HG02938 (cell line): ENCODE results near the gene CFHR5.
"Not testable (repeated sequence)": the region's sequence is repeated elsewhere in the genome, so short reads cannot be mapped to it uniquely, and the experiment has no call there.

Experiments used
- ATAC-seq: cut with Tn5 transposase; IDR thresholded peaks from one replicate; pipeline ENCODE4 v1.9.1; 2021; ENCODE audit warnings: mild to moderate bottlenecking, moderate library complexity; ENCODE audit not compliant: unreplicated experiment

The CFHR5 gene

DNA sequence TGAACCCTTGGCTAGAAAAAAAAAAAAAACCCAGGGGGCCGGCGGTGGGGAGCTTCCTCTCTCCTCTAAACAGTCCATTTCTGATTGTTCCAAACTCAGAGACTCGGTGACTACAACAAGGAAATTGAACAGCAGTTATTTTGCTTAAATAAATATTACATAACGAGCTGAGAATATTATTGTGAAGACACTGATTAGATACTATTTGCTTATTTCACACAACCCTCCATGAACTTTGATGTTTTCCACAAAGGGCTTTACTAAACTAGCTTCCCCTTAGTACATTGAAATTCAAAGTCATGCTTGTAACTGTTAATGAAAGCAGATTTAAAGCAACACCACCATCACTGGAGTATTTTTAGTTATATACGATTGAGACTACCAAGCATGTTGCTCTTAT, at the start of gene CFHR5:
Gene CFHR5 (plus strand): TSS at position 279 of the 400 bp plus-strand sequence. CDS start 109 bp downstream, at position 388.
- no peak for ATAC-seq

DNA sequence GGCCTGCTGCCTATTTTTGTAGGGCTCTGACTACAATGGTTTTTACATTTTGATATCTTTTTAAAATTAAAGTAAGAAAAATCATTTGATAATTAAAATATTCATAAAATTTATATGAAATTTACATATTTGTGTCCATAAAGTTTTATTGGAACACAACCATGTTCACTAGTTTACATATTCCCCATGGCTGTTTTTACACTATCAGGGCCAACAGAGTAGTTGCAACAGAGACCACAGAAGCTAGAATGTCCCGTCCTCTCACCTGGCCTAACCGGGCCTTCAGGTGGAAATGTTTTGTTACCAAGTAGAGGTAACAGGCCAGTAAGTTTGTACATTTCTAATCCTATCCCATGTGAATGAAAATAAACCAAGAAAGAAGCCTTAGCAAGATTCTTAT, 44.5 kb upstream of the CFHR5 start:
- not testable (repeated sequence) for ATAC-seq

DNA sequence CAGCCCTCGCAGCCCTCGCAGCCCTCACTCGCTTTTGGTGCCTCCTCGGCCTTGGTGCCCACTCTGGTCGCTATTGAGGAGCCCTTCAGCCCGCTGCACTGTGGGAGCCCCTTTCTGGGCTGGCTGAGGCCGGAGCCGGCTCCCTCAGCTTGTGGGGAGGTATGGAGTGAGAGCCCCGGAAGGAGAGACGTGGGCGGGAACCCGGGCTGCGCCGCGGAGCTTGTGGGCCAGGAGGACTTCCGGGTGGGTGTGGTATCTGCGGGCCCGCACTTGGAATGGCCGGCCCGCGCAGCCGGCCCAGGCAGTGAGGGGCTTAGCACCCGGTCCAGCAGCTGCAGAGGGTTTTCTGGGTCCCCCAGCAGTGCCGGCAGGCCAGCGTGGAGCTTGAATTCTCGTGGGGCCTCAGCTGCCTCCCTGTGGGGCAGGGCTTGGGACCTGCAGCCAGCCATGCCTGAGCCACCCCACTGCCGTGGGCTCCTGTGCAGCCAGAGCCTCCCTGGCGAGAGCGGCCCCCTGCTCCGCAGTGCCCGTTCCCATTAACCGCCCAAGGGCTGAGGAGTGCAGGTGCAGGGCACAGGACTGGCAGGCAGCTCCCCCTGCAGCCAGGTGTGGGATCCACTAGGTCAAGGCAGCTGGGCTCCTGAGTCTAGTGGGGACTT, 43.7 kb upstream of the CFHR5 start:
- no peak for ATAC-seq

DNA sequence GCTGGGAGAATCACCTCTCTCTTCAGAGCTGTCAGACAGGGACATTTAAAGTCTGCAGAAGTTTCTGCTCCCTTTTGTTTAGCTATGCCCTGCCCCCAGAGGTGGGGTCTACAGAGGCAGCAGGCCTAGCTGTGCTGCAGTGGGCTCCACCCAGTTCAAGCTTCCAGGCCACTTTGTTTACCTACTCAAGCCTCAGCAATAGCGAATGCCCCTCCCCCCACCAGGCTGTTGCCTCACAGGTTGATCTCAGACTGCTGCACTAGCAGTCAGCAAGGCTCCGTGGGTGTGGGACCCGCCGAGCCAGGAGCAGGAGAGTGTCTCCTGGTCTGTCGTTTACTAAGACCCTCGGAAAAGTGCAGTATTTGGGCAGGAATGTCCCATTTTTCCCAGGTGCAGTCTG, 35.9 kb upstream of the CFHR5 start:
- not testable (repeated sequence) for ATAC-seq

DNA sequence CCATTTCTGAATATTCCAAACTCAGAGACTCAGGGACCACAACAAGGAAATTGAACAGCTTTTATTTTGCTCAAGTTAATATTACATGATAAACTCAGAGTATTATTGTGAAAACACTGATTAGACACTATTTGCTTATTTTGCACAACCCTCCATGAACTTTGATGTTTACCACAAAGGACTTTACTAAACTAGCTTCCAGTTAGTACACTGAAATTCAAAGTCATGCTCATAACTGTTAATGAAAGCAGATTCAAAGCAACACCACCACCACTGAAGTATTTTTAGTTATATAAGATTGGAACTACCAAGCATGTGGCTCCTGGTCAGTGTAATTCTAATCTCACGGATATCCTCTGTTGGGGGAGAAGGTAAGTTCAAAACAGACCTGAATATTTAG, 33.8 kb upstream of the CFHR5 start, which contains the start of gene CFHR2:
Gene CFHR2 (plus strand): TSS at position 171 of the 400 bp plus-strand sequence. CDS start 143 bp downstream, at position 314.
- not testable (repeated sequence) for ATAC-seq

DNA sequence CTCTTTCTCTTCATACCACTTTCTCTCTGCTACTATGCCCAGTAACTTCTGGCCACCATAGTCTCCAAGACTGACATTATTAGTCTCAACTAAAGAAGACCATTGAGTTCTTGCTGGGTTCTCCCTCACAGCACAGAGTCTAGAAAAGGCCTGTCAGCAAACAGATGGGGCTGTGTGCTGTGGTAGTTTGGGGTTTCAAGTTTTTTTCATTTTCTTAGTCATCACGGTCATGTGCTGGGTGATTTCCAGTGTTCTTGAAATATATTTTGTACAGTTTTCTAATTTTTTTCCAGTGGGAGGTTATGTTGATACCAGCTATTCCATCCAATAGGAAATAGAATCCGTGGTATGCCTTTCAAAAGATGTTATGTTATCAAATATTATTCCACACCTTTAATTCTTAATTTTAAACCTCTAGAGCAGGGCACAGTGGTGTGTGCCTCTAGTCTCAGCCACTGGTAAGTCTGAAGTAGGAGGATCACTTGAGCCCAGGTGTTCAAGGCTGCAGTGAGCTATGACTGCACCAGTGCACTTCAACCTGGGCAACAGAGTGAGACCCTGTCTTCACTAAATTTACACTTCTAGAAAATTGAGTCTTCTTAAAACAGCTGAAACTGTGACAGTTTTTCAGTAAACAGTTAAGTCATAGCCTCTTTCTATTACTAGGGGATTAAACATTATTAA, 25.5 kb upstream of the CFHR5 start:
- ATAC-seq, result peak; percentile 93

DNA sequence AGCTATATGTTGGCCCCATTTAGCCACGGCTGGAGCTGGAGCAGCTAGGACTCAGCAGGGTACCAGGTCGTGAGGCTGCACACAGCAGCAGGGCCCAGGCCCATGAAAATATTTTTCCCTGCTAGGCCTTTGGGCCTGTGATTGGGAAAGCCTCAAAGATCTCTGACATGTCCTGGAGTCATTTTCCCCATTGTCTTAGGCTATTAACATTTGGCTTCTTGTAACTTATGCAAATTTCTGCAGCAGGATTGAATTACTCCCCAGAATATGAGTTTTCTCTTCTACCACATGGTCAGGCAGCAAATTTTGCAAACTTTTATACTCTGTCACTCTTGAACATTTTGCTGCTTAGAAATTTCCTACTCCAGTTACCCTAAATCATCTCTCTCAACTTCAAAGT, 22.6 kb upstream of the CFHR5 start:
- no peak for ATAC-seq

DNA sequence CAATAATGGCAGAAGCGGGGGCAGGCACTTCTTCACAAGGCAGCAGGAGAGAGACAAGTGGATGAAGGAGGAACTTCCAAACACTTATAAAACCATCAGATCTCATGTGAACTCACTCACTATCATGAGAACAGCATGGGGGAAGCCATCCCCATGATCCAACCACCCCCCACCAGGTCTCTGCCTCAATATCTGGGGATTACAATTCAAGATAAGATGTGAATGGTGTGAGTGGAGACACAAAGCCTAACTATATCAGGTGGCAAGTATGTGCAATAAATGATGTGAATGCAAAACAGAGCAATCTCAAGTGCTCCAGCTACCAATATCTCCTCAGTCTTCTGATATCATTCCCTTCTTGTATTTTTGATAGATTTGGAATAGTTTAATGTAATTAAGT, 21.4 kb upstream of the CFHR5 start:
- ATAC-seq, result no peak

DNA sequence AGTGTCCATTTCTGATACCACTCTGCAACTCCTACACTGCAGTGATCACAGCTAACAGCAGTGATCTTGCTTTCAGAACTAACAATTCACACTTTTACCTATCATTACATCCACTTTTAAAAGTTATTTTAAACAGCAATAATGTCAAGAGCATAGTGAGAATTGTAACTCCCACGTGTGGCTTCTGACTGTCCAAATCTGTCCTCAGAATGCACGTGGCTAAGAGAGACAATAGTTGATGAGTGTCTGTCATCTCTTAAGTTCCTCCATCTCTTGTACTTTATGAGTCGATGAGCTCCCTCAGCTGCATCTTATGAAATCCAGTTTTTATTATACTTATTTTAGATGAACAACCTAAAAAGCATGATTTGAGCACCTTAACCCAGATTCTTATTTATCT, 16.5 kb upstream of the CFHR5 start:
- ATAC-seq, result no peak

DNA sequence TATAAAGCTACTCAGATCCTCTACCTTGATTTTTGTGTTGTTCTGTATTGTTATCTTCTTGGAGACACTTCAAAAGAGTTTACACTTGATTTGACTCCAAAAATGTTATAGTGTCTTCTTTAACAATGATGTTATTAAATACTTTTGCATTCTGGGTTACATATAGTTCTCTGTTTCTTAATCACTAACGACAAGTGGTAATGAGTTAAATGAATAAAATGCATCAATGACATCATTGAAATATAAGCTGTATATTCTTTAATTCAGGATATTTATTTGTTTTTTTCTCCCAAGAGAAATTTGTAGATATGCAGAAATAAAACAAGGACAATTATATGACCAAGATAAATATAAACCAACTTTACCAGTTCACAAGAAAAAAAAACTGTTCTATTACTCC, 7.2 kb upstream of the CFHR5 start:
- ATAC-seq, result no peak

DNA sequence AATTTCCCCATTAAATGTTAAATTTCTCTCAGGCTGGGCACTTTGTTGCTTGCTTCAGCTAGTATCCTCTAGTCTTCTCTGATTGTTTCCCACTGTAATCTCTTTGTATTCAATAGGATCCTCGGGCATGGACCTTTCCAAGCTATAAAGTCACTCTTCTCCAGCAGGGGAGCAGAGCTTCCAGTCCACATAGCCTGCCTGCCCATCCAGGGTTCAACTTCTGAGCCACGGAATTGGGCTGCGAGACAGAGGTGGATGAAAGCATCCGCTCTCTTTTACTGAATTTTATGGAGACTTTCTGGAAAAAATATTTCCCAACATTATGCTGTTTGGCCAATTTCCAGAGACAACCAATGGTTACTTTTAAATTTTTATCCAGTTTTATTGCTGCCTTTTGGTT, 1.1 kb upstream of the CFHR5 start:
- no peak for ATAC-seq

DNA sequence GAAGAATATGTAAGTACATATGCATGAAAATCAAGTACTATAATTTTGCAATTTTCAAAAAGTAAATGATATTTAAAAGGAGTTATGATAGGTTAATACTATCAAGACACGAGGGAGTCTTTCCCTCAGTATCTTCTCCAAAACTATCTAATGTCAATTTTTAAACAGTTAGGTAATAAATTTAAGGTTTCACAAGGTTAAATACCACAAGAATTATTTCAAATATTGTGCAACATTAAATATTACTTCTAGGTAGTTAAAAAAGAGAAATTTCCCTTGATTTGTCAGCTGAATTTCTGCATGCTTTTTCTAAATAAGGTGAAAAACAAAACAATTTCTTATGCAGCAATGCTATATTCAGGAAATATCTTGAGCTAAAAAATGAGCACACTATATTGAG, 3.5 kb downstream of the CFHR5 start:
- ATAC-seq, result no peak

DNA sequence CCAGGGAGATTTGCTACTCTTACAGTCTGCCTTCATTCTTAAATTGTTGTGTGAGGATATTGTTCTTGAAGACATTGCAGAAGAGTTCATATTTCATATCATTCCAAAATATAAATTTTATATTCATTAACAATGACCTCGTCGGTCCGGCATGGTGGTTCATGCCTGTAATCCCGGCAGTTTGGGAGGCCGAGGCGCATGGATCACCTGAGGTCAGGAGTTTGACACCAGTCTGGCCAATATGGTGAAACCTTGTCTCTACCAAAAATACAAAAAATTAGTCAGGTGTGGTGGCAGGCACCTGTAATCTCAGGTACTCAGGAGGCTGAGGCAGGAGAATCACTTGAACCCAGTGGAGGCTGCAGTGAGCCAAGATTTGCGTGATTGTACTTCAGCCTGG, 4.9 kb downstream of the CFHR5 start:
- not testable (repeated sequence) for ATAC-seq

DNA sequence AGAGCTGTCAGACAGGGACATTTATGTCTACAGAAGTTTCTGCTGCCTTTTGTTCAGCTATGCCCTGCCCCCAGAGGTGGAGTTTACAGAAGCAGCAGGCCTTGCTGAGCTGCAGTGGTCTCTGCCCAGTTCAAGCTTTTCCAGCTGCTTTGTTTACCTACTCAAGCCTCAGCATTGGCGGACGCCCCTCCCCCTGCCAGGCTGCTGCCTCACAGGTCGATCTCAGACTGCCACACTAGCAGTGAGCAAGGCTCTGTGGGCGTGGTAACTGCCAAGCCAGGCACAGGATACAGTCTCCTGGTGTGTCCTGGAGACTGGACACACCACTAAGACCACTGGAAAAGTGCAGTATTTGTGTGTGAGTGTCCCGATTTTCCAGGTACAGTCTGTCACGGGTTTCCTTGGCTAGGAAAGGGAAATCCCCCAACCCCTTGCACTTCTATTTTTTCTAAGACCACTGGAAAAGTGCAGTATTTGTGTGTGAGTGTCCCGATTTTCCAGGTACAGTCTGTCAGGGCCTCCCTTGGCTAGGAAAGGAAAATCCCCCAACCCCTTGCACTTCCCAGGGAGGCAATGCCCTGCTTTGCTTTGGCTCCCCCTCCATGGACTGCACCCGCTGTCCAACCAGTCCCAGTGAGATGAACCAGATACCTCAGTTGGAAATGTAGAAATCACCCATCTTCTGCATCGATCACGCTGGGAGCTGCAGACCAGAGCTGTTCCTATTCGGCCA, 14.7 kb downstream of the CFHR5 start:
- not testable (repeated sequence) for ATAC-seq

DNA sequence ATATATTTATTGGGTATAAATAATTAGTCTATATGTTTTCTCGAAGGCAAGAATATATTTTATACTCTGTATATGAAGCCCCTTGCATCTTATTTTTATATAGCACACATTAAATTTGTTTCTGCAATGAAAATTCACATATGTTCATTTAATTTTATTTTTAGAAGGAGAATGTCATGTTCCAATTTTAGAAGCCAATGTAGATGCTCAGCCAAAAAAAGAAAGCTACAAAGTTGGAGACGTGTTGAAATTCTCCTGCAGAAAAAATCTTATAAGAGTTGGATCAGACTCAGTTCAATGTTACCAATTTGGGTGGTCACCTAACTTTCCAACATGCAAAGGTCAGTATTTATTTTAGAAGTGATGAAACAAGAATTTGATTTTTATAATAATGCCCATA, 16.6 kb downstream of the CFHR5 start:
- ATAC-seq, result no peak

DNA sequence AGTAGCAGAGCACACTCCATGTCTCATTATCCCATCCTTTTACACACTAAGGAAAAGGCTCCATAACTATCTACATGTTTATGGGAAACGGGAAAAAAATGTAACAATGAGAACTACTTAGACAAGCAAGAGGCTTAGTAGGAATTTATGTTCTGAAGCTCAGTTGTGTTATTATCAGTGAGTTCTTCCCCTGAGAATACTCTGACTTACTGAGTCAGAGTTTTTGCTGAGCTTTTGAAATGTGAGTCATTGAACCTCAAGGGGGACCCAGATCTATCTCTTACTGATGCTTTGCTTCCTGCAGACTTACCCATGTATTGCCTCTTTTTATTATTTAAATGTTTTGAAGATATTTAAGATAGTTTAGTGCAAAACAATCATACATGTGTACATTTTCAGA, 20.1 kb downstream of the CFHR5 start:
- ATAC-seq, result no peak

DNA sequence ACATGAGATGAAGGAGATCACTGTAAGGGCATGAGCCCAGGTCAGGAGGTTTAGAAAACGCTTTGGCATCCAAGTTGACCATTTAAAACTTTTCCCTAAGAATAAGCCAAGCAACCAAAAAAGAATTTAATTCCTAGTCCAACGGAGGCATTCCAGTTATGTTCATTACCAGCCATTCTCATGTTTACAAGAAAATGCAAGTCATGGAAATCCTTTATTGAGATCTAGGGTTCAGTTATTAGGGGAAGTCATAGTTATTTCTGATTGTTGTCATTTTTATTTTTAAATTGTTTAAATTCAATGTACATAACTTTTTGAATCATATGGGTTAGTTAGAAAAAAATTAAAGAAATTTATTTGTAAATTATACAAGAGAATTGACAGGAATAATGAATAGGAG, 24.5 kb downstream of the CFHR5 start:
- no peak for ATAC-seq

DNA sequence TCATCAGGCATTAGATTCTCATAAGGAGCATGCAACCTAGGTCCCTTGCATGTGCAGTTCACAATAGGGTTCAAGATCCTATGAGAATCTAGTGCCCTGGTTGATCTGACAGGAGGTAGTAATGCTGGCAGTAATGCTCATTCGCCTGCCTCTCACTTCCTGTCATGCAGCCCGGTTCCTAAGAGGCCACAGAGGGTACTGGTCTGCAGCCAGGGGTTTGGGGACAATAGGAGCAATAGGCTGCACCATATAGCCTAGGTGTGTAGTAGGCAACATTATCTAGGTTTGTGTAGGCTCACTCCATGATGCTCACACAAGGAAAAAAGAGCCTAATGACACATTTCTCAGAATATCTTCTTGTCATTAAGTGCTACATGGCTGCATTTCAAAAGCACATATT, 25.8 kb downstream of the CFHR5 start:
- ATAC-seq, result no peak

DNA sequence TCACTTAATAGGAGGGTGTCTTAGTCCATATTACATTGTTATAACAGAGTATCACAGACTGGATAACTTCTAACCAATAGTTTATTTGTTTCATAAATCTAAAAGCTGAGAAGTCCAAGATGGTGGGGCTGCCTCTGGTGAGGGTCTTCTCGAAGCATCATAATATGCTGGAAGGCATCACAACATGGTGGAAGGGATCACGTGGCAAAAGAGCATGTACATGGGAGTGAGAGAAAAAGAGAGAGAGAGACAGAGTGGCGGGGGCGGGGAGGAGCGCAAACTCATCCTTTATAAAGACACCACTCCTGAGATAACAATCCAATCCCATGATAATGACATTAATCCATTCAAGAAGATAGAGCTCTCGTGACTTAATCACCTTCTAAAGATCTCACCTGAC, 31.5 kb downstream of the CFHR5 start:
- no peak for ATAC-seq

DNA sequence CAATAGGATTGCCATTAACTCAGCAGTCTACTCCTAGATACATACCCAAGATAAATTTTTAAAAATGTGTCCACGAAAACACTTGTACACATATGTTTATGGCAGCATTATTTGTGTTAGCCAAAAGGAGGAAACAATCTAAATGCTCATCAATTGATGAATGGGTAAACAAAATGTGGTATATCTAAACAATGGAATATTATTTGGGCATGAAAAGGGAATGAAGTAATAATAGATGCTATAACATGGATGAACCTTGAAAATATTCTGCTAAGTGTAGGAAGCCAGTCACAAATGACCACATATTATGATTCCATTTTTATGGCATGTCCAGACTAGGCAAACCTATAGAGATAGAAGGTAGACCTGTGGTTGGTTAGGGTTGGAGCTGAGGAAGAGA, 34.3 kb downstream of the CFHR5 start:
- no peak for ATAC-seq

DNA sequence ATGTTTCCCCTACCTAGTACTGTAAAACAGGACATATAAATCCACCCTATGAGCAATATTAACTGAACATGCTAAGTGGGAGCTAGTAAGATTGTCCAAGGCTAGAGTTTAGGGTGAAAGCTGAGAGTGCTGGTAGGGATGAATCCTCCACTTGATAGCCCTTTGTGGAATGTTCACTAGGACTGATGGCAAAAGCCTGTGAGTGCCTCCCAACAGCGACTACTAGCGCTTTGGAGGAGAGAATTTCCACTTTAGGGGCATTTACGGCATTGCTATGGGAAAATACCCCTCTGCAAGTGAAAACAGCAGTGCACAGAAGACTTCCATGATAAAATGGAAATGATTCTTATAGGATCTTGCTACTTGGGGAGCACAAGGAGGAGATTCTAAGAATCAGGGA, 35.9 kb downstream of the CFHR5 start:
- ATAC-seq, result no peak

DNA sequence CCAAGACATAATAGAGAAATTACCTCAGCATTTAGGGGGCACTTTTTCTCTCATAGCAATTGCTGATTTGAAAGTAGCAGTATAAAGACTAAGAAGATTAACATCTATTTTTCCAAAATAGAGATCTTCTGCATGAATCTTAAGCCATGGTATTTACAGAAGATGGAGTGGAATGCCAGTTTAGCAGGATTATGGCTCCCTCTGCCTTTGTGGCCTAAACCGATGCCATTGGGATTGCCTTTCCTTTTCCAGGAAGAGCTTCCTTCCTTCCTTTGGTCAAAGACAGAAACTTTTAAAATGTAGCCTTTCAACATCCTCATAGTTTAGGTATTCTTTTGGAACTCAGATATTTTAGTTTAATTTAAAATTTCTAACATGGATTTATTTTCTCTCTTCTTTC, 39.4 kb downstream of the CFHR5 start:
- ATAC-seq, result no peak
